GM23338 (cell line): ENCODE data around the gene PBX3. TPM values are rescaled to one million over a fixed set of nuclear protein-coding genes. Genes with fewer than 3 reads are reported as not detected.

ENCODE experiments used
- ATAC-seq: fragments of 200-7000 bp; cut with Tn5 transposase; 3 replicates; pipeline ENCODE4 v1.9.1; 2020
- DNase-seq: peaks from one replicate; pipeline ENCODE4 v3.0.0-alpha.2; 2015; ENCODE audit warnings: low spot score
- H2AFZ ChIP-seq: fragments of 200-600 bp; sonication (generic); 2 replicates; pipeline ENCODE4 v1.8.0; 2016; ENCODE audit warnings: antibody characterized with exemption, mild to moderate bottlenecking, moderate library complexity
- H3F3A ChIP-seq: fragments of 200-600 bp; sonication (generic); replicated peaks from 2 replicates; pipeline ENCODE4 v1.8.0; 2017; ENCODE audit warnings: antibody characterized with exemption, mixed run types, low read depth
- H3K27ac ChIP-seq: fragments of 200-600 bp; sonication (generic); 2 replicates; pipeline ENCODE4 v1.6.1; 2016; ENCODE audit warnings: low read depth
- H3K27me3 ChIP-seq: fragments of 200-600 bp; sonication (generic); 2 replicates; pipeline ENCODE4 v1.8.0; 2016; ENCODE audit warnings: mild to moderate bottlenecking, mixed run types, moderate library complexity; ENCODE audit not compliant: insufficient read depth
- H3K36me3 ChIP-seq: fragments of 200-600 bp; sonication (generic); 2 replicates; pipeline ENCODE4 v1.8.0; 2016; ENCODE audit warnings: mild to moderate bottlenecking; ENCODE audit not compliant: insufficient read depth
- H3K4me1 ChIP-seq: fragments of 200-600 bp; sonication (generic); 2 replicates; pipeline ENCODE4 v1.8.0; 2016; ENCODE audit warnings: mild to moderate bottlenecking, moderate library complexity; ENCODE audit not compliant: insufficient read depth
- H3K4me2 ChIP-seq: fragments of 200-600 bp; sonication (generic); 2 replicates; pipeline ENCODE4 v1.7.1; 2017; ENCODE audit warnings: mixed run types
- H3K4me3 ChIP-seq: fragments of 200-600 bp; sonication (generic); 2 replicates; pipeline ENCODE4 v1.6.1; 2016; ENCODE audit warnings: mixed run types
- H3K79me2 ChIP-seq: fragments of 200-600 bp; sonication (generic); replicated peaks from 2 replicates; pipeline ENCODE4 v1.8.0; 2017; ENCODE audit warnings: mild to moderate bottlenecking; ENCODE audit not compliant: insufficient read depth
- H3K9me2 ChIP-seq: fragments of 200-600 bp; sonication (generic); 2 replicates; pipeline ENCODE4 v1.8.0; 2017; ENCODE audit not compliant: insufficient read depth
- H4K20me1 ChIP-seq: fragments of 200-600 bp; sonication (generic); replicated peaks from 2 replicates; pipeline ENCODE4 v1.8.0; 2017; ENCODE audit warnings: mild to moderate bottlenecking; ENCODE audit not compliant: insufficient read depth
- H3K27ac Mint-ChIP-seq: 2 replicates; pipeline ENCODE4 v1.8.0; 2020; ENCODE audit warnings: inconsistent platforms, mild to moderate bottlenecking, moderate library complexity, mixed read lengths
- H3K27me3 Mint-ChIP-seq: 3 replicates; pipeline ENCODE4 v1.8.0; 2022; ENCODE audit warnings: low read depth, mild to moderate bottlenecking, moderate library complexity, mixed read lengths, inconsistent platforms; ENCODE audit not compliant: insufficient read depth, poor library complexity
- H3K36me3 Mint-ChIP-seq: 3 replicates; pipeline ENCODE4 v1.8.0; 2021; ENCODE audit warnings: low read depth, mild to moderate bottlenecking, inconsistent platforms, moderate library complexity, mixed read lengths
- H3K4me1 Mint-ChIP-seq: 3 replicates; pipeline ENCODE4 v1.8.0; 2020; ENCODE audit warnings: mild to moderate bottlenecking, inconsistent platforms, mixed read lengths
- H3K4me3 Mint-ChIP-seq: 3 replicates; pipeline ENCODE4 v1.8.0; 2021; ENCODE audit warnings: moderate library complexity, mild to moderate bottlenecking, inconsistent platforms, mixed read lengths
- H3K9me3 Mint-ChIP-seq: 3 replicates; pipeline ENCODE4 v1.8.0; 2020; ENCODE audit warnings: moderate library complexity, mild to moderate bottlenecking, inconsistent platforms, mixed read lengths
- EZH2 ChIP-seq: fragments of 200-600 bp; sonication (generic); IDR thresholded peaks from one replicate; pipeline ENCODE4 v1.8.0; 2017; ENCODE audit warnings: antibody characterized with exemption, mild to moderate bottlenecking, low read depth; ENCODE audit not compliant: unreplicated experiment
- NANOG ChIP-seq: IDR thresholded peaks from 2 replicates; pipeline ENCODE4 v1.6.1; 2016; ENCODE audit warnings: antibody characterized with exemption, borderline replicate concordance
- STAT1 ChIP-seq: IDR thresholded peaks from one replicate; pipeline ENCODE4 v1.6.1; 2016; ENCODE audit warnings: antibody characterized with exemption; ENCODE audit not compliant: unreplicated experiment
- polyA plus RNA-seq: library from polyadenylated mRNA; unstranded; fragments of >200 nt; fragmentation: Nextera tagmentation; extraction: Ambion mirVana; gene quantifications from 2 replicates; pipeline ENCODE4 v1.2.1, GENCODE V29; 2016
- total RNA-seq: library from RNA; depleted of rRNA; stranded (reverse); fragments of >200 nt; shearing (Covaris generic); gene quantifications from 2 replicates; pipeline ENCODE4 v1.2.3, GENCODE V29; 2014
- TF ChIP-seq, protein P1 (sequence below): fragments of 250-450 bp; sonication (Bioruptor Pico); IDR thresholded peaks from 2 replicates; pipeline ENCODE4 v1.5.0; 2020; ENCODE audit warnings: mild to moderate bottlenecking, moderate library complexity
- TF ChIP-seq, protein P2 (sequence below), 2 experiments: fragments of 200-600 bp in 1 of 2; sonication (generic) in 1 of 2; conservative IDR thresholded peaks; 2 replicates each; pipeline versions ENCODE4 v1.5.1 to v1.6.1; 2016 to 2017; ENCODE audit warnings: antibody characterized with exemption in 2 of 2, low read depth in 2 of 2, mild to moderate bottlenecking in 2 of 2, moderate library complexity in 1 of 2
- TF ChIP-seq, protein P3 (sequence below): IDR thresholded peaks from one replicate; pipeline ENCODE4 v1.6.1; 2018; ENCODE audit warnings: antibody characterized with exemption; ENCODE audit not compliant: unreplicated experiment

Gene PBX3
- total and polyA plus RNA-seq, 2 experiments from 2014 or later: 28.9 to 50.5 TPM

DNA sequence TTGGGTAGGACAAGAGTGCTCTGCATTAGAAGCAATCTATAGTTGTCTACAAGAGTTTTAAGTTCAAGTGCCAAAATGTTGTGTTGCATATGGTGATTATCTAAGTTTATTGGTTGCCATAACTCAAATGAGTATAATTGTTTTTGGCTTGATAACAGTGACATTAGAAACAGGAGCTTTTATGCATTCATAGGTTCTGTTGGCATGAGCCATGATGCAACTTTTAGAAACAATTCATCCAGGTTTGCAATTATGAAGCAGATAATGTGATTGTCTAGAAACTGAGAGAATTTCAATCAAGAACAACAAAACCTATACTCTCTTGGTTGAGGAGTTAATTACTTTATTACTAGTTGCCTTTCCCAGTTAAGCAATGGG lies 137.0 kb downstream of the PBX3 start (continued):
- TF ChIP-seq, protein P1, sequence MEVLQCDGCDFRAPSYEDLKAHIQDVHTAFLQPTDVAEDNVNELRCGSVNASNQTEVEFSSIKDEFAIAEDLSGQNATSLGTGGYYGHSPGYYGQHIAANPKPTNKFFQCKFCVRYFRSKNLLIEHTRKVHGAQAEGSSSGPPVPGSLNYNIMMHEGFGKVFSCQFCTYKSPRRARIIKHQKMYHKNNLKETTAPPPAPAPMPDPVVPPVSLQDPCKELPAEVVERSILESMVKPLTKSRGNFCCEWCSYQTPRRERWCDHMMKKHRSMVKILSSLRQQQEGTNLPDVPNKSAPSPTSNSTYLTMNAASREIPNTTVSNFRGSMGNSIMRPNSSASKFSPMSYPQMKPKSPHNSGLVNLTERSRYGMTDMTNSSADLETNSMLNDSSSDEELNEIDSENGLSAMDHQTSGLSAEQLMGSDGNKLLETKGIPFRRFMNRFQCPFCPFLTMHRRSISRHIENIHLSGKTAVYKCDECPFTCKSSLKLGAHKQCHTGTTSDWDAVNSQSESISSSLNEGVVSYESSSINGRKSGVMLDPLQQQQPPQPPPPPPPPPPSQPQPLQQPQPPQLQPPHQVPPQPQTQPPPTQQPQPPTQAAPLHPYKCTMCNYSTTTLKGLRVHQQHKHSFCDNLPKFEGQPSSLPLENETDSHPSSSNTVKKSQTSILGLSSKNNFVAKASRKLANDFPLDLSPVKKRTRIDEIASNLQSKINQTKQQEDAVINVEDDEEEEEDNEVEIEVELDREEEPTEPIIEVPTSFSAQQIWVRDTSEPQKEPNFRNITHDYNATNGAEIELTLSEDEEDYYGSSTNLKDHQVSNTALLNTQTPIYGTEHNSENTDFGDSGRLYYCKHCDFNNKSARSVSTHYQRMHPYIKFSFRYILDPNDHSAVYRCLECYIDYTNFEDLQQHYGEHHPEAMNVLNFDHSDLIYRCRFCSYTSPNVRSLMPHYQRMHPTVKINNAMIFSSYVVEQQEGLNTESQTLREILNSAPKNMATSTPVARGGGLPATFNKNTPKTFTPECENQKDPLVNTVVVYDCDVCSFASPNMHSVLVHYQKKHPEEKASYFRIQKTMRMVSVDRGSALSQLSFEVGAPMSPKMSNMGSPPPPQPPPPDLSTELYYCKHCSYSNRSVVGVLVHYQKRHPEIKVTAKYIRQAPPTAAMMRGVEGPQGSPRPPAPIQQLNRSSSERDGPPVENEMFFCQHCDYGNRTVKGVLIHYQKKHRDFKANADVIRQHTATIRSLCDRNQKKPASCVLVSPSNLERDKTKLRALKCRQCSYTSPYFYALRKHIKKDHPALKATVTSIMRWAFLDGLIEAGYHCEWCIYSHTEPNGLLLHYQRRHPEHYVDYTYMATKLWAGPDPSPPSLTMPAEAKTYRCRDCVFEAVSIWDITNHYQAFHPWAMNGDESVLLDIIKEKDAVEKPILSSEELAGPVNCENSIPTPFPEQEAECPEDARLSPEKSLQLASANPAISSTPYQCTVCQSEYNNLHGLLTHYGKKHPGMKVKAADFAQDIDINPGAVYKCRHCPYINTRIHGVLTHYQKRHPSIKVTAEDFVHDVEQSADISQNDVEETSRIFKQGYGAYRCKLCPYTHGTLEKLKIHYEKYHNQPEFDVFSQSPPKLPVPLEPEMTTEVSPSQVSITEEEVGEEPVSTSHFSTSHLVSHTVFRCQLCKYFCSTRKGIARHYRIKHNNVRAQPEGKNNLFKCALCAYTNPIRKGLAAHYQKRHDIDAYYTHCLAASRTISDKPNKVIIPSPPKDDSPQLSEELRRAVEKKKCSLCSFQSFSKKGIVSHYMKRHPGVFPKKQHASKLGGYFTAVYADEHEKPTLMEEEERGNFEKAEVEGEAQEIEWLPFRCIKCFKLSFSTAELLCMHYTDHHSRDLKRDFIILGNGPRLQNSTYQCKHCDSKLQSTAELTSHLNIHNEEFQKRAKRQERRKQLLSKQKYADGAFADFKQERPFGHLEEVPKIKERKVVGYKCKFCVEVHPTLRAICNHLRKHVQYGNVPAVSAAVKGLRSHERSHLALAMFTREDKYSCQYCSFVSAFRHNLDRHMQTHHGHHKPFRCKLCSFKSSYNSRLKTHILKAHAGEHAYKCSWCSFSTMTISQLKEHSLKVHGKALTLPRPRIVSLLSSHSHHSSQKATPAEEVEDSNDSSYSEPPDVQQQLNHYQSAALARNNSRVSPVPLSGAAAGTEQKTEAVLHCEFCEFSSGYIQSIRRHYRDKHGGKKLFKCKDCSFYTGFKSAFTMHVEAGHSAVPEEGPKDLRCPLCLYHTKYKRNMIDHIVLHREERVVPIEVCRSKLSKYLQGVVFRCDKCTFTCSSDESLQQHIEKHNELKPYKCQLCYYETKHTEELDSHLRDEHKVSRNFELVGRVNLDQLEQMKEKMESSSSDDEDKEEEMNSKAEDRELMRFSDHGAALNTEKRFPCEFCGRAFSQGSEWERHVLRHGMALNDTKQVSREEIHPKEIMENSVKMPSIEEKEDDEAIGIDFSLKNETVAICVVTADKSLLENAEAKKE (CRISPR knock-in tag): no peak
- no peak for TF ChIP-seq STAT1

DNA sequence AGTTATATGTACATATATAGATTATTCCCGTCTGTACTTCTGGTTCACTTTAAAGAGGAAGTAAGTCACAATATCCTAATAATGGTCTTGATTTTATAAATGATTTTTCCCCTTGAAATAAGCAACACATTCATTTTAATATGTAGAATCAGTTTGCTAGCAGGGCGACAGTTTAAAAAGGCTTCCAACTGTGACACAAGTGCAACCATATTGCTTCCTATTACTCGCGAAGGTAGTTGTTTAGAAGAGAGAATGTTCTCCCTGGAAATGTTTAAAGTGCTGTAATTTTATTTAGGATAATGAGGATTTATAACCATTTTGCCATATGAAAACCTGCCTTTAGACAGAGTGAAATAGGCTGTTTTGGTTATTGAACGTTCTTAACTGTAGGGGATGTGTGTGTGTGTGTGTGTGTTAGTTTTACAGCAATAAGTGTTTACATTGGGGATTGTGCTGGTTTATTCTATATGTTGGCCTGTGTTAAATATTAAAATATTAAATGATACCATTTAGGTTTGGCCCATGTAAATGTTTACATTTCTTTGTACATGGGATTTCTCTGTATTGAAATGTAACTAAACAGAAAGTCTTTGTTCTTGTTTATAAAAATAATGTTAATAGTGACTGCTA lies 138.3 kb downstream of the PBX3 start:
- H3K27ac ChIP-seq: no peak overlapping the region

DNA sequence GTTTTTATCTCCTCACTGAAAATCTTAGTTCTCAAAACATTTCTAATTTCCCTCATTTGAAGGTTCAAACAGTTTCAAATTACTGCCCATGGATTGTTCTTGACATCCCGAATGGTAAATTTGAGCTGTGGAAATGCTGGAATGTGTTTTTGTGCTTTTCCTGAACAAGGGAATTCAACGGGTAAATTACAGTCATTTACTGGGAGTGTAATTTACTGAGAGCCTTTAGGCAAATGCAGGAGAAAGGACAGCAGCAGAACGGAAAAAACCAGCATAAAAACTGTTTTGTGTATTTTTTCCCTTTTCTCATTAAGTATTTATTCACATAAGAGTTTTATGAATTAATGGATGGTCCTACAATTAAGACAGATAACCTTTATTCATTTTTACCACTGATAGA lies 139.2 kb downstream of the PBX3 start:
- Histone ChIP-seq H3K4me1 (peaks cover 76% of the 10 kb centered on the region), H4K20me1 (peaks cover 11% of the 10 kb centered on the region; the same call in 1 of the 2 replicates), H3K4me2 (peak overlapping the region; percentile 31)
- no peak for TF ChIP-seq EZH2
- TF ChIP-seq, protein P2, sequence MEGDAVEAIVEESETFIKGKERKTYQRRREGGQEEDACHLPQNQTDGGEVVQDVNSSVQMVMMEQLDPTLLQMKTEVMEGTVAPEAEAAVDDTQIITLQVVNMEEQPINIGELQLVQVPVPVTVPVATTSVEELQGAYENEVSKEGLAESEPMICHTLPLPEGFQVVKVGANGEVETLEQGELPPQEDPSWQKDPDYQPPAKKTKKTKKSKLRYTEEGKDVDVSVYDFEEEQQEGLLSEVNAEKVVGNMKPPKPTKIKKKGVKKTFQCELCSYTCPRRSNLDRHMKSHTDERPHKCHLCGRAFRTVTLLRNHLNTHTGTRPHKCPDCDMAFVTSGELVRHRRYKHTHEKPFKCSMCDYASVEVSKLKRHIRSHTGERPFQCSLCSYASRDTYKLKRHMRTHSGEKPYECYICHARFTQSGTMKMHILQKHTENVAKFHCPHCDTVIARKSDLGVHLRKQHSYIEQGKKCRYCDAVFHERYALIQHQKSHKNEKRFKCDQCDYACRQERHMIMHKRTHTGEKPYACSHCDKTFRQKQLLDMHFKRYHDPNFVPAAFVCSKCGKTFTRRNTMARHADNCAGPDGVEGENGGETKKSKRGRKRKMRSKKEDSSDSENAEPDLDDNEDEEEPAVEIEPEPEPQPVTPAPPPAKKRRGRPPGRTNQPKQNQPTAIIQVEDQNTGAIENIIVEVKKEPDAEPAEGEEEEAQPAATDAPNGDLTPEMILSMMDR (conservative IDR thresholded peaks at IDR 0.05; ENCODE audit: low read depth in 2 of 2): no peak
- TF ChIP-seq, protein P3, sequence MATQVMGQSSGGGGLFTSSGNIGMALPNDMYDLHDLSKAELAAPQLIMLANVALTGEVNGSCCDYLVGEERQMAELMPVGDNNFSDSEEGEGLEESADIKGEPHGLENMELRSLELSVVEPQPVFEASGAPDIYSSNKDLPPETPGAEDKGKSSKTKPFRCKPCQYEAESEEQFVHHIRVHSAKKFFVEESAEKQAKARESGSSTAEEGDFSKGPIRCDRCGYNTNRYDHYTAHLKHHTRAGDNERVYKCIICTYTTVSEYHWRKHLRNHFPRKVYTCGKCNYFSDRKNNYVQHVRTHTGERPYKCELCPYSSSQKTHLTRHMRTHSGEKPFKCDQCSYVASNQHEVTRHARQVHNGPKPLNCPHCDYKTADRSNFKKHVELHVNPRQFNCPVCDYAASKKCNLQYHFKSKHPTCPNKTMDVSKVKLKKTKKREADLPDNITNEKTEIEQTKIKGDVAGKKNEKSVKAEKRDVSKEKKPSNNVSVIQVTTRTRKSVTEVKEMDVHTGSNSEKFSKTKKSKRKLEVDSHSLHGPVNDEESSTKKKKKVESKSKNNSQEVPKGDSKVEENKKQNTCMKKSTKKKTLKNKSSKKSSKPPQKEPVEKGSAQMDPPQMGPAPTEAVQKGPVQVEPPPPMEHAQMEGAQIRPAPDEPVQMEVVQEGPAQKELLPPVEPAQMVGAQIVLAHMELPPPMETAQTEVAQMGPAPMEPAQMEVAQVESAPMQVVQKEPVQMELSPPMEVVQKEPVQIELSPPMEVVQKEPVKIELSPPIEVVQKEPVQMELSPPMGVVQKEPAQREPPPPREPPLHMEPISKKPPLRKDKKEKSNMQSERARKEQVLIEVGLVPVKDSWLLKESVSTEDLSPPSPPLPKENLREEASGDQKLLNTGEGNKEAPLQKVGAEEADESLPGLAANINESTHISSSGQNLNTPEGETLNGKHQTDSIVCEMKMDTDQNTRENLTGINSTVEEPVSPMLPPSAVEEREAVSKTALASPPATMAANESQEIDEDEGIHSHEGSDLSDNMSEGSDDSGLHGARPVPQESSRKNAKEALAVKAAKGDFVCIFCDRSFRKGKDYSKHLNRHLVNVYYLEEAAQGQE: no peak
- TF ChIP-seq NANOG: no peak

More for the DNA sequence above, 138.3 kb downstream of the PBX3 start:
- ATAC-seq (no peak), DNase-seq (peak; percentile 24)
- no peak for TF ChIP-seq EZH2
- peak overlapping the region; percentile 36; the same call in 1 of the 2 replicates for H3K27ac Mint-ChIP-seq
- no peaks in the 10 kb centered on the region for H3K36me3 Mint-ChIP-seq
- Histone ChIP-seq H3K4me1 (peaks cover 69% of the 10 kb centered on the region), H3K27me3 (peaks cover 15% of the 10 kb centered on the region; the same call in 1 of the 2 replicates), H3K79me2 (peaks cover 74% of the 10 kb centered on the region), H3K4me3 (no peak overlapping the region), H3K4me2 (peak overlapping the region; percentile 31), H3K9me2 (no peaks in the 10 kb centered on the region), H2AFZ (no peak overlapping the region), H3K36me3 (no peaks in the 10 kb centered on the region), H4K20me1 (peaks cover 7% of the 10 kb centered on the region; the same call in 1 of the 2 replicates), H3F3A (no peaks in the 10 kb centered on the region)
- H3K4me1 Mint-ChIP-seq: peaks cover 73% of the 10 kb centered on the region
- peaks cover 9% of the 10 kb centered on the region for H3K27me3 Mint-ChIP-seq
- peak overlapping the region; percentile 39 for H3K4me3 Mint-ChIP-seq
- no peaks in the 10 kb centered on the region for H3K9me3 Mint-ChIP-seq

More for the DNA sequence above, 139.2 kb downstream of the PBX3 start:
- no peak overlapping the region for H3K4me3 Mint-ChIP-seq
- peaks cover 9% of the 10 kb centered on the region for H3K27me3 Mint-ChIP-seq
- ATAC-seq (no peak), DNase-seq (no peak)
- Histone ChIP-seq H3K27me3 (peaks cover 17% of the 10 kb centered on the region; the same call in 1 of the 2 replicates), H3K36me3 (no peaks in the 10 kb centered on the region), H3K27ac (no peak overlapping the region), H3K9me2 (no peaks in the 10 kb centered on the region), H2AFZ (no peak overlapping the region), H3K4me3 (no peak overlapping the region), H3F3A (no peaks in the 10 kb centered on the region), H3K79me2 (peaks cover 76% of the 10 kb centered on the region)
- peaks cover 79% of the 10 kb centered on the region for H3K4me1 Mint-ChIP-seq
- no peaks in the 10 kb centered on the region for H3K36me3 Mint-ChIP-seq
- H3K27ac Mint-ChIP-seq: no peak overlapping the region
- H3K9me3 Mint-ChIP-seq: no peaks in the 10 kb centered on the region
